GM12864 (cell line): Measurements from ENCODE around the gene OGA.

Experiments
- DNase-seq: peaks from one replicate; pipeline ENCODE4 v3.0.0-alpha.2; 2011; ENCODE audit warnings: low read depth
- H3K4me3 ChIP-seq: 2 replicates; pipeline ENCODE4 v1.5.1; 2011; ENCODE audit warnings: mild to moderate bottlenecking, low read depth, low read length, control low read depth
- CTCF ChIP-seq: IDR thresholded peaks from 2 replicates; pipeline ENCODE4 v1.5.1; 2011; ENCODE audit warnings: low read depth, mild to moderate bottlenecking, moderate library complexity, low read length, control low read depth, inconsistent platforms; ENCODE audit errors: missing control alignments

The OGA gene

DNA sequence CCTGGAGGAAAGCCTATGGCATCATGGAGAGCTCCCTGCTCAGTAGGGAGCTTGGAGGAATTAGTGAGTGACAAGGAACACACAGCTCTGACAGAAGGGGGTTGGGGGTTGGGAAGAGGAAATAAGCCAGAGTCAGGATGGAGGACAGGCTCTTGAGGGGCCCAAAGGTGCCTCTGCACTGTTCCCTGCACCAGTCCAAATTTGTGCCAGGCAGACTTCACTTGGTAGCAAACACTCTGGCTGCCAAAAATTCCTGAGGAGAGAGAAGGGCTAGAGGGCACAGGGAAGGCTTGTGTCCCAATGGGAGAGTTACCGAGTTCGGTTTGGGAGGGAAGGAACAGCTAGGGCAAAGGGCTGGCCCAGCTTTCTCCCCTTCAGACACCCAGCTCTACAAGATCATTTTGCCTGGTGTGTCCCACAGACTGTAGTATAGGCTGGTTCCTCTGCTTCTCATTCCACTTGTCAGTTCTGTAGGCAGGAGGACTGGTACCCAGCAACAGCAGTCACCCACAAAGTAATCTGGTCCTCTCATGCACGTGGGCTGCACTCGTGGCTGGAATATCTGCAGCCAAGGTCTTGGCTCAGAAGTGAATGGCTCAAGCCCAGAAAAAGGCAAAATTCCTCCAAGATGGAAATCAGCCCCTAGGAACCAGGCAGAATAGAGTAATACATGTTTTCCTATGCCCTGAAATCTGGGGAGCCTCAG, 33.3 kb upstream of the OGA start:
- TF ChIP-seq CTCF = no peak
- H3K4me3 ChIP-seq = no peak overlapping the region
- DNase-seq = no peak

DNA sequence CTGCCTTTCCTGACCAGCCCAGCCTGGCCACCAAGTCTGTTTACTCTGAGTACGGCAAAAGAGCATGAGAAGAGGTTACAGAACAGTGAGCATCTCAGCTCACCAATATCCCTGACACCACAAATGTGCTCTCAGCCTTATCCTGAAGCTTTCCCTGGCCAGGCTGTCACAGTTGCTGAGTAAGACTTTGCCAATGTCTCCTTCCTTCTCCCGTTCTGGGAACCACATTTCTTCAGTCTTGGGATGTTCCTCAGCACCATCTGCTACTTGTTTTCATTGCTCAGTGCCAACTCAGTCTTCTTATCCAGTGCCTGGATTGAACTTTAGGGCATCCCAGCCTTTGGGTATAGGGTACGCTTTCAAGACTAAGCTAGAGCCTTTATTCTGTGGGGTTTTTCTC, 32.5 kb upstream of the OGA start:
- no peak for TF ChIP-seq CTCF
- DNase-seq = no peak
- no peak overlapping the region for H3K4me3 ChIP-seq

DNA sequence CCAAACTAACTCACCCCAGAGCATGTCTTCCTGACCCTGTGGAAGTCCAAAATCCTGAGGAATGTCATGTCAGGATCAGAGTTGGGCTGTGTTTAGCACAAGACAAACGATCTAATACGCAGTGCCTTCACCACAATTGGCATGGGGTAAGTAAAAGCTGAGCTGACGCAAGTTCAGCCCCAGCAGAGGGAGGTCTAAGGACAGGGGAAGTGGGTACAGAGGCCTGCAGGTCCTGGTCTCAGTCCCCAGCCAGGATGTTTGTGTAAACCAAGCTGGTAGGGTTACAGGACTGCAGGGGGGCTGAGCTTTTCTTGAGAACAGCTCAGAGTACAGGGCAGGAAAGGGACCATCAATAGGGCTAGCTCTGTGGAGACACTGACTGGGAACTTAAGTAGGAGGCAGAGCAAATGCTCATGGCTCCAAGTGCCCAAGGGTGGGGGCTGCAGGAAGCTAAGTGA, 30.7 kb upstream of the OGA start:
- H3K4me3 ChIP-seq = no peak overlapping the region
- no peak for TF ChIP-seq CTCF
- DNase-seq = no peak

- no peak overlapping the region for H3K4me3 ChIP-seq
- TF ChIP-seq CTCF = no peak
- DNase-seq = no peak
Measured at GRCh38 chr10:101848408-101848807, 30.2 kb upstream of the OGA start.

DNA sequence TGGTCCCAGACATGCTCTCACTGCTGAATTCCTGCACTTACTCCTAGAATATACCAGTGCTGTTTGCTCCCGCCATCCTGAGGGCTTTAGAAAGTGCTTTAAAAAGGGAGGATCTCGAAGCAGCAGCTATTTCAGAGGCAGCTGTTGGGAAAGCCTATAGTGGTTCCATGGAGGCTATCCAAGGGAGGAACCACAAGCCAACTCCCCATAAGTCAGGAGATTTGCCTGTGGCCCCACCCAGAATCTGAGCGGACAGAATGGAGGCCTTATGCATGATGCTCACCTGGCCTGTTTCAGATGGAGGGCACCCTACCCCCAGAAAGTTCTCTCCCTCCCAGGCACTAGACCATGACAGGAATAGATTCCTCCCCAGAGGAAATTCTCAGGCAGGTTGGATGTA, 27.6 kb upstream of the OGA start:
- no peak for DNase-seq
- no peak overlapping the region for H3K4me3 ChIP-seq
- no peak for TF ChIP-seq CTCF

DNA sequence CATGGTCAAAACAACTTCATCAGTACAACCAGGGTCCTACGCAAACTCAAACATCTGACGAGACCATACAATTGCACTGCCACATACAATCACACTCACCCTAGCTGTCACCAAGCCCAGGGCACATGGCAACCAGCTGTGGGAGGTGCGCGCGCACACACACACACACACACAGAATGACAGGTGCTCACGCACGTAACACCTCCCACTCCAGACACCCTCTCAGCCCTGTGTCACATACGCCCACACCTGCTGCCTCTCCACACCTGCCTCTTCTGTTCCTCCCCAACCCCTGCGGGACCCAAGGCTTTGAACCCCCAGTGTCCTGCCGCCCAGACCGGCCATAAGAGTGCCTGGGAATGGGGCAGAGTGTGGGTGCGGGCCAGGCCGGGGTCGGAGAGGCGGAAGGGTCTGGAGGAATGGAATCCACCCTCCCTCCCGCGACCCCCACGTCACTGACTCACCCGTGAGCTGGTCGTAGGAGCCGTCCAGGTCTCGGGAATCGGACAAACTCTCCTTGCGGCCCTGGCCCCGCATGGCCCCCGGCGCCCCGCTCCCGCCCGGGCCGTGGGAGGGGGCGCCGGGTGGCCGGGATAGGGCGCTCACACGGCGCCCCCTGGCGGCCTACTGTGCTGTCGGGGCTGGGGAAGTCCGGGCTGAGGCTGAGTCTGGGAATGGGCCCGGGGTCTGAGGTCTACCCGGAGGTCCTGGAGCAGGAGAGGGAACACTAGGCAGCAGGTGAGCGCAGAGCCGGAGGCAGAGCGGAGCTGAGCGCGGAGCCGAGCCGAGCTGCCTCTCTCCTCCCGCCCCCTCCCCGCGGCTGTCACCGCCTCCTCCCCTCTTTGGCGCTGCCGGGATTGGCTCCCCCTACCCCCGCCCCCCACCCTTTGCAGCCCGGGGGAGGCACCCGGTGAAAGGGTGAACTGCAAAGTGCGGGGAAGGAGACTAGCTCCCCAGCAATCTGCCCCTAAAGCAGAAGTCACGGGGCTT, 25.1 kb upstream of the OGA start, which contains the start of gene KCNIP2:
Gene KCNIP2, minus strand, starts transcription at position 769 of the 990 bp plus-strand sequence. Its CDS starts 232 bp downstream, at position 537.
- peak within 1 kb of the TSS; percentile 52 for H3K4me3 ChIP-seq
- no peak for DNase-seq

More for the DNA sequence above, 25.1 kb upstream of the OGA start, which contains the start of gene KCNIP2:
- peak; percentile 68 for TF ChIP-seq CTCF
